Stimulated activated CD8-positive, alpha-beta memory T cell treated with anti-CD3 and anti-CD28 coated beads, Interleukin-4, amount 100 ng/mL, for 48 hours (primary cell): ENCODE results near the gene PCDHGB7.
"Not testable (repeated sequence)": the region's sequence is repeated elsewhere in the genome, so short reads cannot be mapped to it uniquely, and the experiment has no call there.

Source experiments
- DNase-seq: peaks from one replicate; pipeline ENCODE4 v3.0.0-alpha.2; 2020

PCDHGB7 gene

GRCh38 chr5:141417494-141418172 lies at the start of gene PCDHGB7:
TSS of gene PCDHGB7 (plus strand) at chr5:141417677. CDS start at chr5:141417860, 183 bp downstream.
- peak; percentile 76 for DNase-seq

DNA sequence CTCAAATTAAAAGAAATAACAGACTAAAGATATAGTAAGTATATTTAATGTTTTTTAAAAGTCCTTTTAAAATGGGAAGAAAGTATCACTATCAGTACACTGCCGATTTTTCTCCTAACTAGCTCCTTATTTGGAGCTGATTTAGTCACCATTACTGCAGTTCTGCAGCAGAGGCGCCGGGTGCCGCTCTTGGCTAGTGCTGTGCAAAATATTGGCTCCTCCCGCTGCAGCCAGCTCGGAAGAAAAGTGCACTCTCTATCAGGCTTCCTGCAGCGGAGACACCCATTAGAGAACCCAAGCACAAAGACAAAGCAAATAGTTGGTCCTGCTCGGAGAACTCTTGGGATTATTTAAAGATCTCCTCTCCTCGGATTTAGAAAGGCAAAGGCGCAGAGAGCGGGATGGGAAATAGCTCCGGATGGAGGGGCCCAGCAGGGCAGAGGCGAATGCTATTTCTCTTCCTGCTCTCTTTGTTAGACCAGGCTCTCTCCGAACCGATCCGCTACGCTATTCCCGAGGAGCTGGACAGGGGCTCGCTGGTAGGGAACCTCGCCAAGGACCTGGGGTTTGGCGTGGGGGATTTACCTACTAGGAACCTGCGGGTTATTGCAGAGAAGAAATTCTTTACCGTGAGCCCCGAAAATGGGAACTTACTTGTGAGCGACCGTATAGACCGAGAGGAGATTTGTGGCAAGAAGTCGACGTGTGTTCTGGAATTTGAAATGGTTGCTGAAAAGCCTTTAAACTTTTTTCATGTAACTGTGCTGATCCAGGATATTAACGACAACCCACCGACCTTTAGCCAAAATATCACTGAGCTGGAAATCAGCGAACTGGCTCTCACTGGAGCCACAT lies 47.3 kb upstream of the PCDHGB7 start, which contains the start of gene PCDHGB3:
Gene PCDHGB3 (plus strand): TSS at position 249 of the 855 bp plus-strand sequence. CDS start 153 bp downstream, at position 402.
- DNase-seq, result no peak

DNA sequence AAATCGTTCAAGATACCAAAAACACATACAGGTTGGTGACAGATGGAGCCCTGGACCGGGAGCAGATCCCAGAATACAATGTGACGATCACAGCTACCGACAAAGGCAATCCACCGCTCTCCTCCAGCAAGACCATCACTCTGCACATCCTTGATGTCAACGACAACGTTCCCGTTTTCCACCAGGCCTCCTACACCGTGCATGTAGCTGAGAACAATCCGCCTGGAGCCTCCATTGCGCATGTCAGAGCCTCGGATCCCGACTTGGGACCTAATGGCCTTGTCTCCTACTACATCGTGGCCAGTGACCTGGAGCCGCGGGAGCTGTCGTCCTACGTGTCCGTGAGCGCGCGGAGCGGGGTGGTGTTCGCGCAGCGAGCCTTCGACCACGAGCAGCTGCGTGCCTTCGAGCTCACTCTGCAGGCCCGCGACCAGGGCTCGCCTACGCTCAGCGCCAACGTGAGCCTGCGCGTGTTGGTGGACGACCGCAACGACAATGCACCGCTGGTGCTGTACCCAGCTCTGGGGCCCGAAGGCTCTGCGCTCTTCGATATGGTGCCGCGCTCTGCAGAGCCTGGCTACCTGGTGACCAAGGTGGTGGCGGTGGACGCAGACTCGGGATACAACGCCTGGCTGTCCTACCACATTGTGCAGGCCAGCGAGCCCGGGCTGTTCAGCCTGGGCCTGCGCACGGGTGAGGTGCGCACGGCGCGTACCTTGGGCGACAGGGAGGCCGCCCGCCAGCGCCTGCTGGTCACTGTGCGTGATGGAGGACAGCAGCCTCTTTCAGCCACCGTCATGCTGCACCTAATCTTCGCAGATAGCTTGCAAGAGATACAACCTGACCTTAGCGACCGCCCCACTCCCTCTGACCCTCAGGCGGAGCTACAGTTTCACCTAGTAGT lies 45.7 kb upstream of the PCDHGB7 start:
- no peak for DNase-seq

- DNase-seq, result no peak
Observed at GRCh38 chr5:141373673-141374317, 43.7 kb upstream of the PCDHGB7 start, which contains the start of gene PCDHGA6. TSS of gene PCDHGA6 (plus strand) at chr5:141373891. CDS start at chr5:141374084, 193 bp downstream.

DNA sequence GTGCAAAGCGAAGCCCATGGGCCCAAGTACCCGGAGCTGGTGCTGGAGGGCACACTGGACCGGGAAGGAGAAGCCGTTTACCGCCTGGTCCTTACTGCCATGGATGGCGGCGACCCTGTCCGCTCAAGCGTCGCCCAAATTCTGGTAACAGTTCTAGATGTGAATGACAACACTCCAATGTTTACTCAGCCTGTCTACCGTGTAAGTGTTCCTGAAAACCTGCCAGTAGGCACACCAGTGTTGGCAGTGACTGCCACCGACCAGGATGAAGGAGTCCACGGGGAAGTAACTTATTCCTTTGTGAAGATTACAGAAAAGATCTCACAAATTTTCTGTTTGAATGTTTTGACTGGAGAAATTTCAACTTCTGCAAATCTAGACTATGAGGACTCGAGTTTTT lies 42.9 kb upstream of the PCDHGB7 start:
- no peak for DNase-seq

- DNase-seq, result not testable (repeated sequence)
Observed at GRCh38 chr5:141375444-141376155, 41.9 kb upstream of the PCDHGB7 start.

- DNase-seq, result no peak
Observed at GRCh38 chr5:141382469-141383294, 34.8 kb upstream of the PCDHGB7 start, which contains the start of gene PCDHGA7. TSS of gene PCDHGA7 (plus strand) at chr5:141382742. CDS start at chr5:141382900, 158 bp downstream.

DNA sequence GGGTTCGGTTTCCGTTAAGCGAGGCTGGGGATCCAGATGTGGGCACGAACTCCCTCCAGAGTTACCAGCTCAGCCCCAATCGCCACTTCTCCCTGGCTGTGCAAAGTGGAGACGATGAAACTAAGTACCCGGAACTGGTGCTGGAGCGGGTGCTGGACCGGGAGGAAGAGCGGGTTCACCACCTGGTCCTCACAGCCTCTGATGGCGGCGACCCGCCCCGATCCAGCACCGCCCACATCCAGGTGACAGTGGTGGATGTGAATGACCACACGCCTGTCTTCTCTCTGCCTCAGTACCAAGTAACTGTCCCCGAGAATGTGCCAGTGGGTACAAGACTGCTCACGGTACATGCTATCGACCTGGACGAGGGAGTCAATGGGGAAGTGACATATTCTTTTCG lies 34.1 kb upstream of the PCDHGB7 start:
- DNase-seq, result no peak

- DNase-seq, result no peak
Observed at GRCh38 chr5:141384471-141385267, 32.8 kb upstream of the PCDHGB7 start.

DNA sequence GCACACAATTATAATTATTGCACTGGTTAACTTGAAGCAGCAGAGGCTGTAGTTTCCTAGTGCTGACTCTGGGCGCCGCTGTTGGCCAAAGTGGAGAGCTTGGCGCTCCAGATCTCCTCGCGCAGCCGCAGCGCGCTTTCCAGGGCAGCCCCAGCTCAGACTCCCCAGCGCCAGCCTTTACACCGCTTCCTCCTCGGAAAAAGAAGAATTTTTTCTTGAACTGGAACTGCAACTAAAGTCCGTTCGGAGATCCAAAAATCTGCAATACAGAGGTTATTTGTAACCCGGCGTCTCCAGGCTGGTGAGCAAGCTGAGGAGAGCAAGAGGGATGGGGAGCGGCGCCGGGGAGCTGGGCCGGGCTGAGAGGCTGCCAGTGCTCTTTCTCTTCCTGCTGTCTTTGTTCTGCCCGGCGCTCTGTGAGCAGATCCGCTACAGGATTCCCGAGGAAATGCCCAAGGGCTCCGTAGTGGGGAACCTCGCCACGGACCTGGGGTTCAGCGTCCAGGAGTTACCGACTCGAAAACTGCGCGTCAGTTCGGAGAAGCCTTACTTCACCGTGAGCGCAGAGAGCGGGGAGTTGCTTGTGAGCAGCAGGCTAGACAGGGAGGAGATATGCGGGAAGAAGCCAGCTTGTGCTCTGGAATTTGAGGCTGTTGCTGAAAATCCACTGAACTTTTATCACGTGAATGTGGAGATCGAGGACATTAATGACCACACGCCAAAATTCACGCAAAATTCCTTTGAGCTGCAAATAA lies 29.7 kb upstream of the PCDHGB7 start, which contains the start of gene PCDHGB4:
Gene PCDHGB4 (plus strand): TSS at position 142 of the 755 bp plus-strand sequence. CDS start 187 bp downstream, at position 329.
- DNase-seq, result peak; percentile 41

- no peak for DNase-seq
Observed at GRCh38 chr5:141388661-141389060, 28.8 kb upstream of the PCDHGB7 start.

GRCh38 chr5:141389153-141390042 lies 28.1 kb upstream of the PCDHGB7 start:
- DNase-seq, result no peak

DNA sequence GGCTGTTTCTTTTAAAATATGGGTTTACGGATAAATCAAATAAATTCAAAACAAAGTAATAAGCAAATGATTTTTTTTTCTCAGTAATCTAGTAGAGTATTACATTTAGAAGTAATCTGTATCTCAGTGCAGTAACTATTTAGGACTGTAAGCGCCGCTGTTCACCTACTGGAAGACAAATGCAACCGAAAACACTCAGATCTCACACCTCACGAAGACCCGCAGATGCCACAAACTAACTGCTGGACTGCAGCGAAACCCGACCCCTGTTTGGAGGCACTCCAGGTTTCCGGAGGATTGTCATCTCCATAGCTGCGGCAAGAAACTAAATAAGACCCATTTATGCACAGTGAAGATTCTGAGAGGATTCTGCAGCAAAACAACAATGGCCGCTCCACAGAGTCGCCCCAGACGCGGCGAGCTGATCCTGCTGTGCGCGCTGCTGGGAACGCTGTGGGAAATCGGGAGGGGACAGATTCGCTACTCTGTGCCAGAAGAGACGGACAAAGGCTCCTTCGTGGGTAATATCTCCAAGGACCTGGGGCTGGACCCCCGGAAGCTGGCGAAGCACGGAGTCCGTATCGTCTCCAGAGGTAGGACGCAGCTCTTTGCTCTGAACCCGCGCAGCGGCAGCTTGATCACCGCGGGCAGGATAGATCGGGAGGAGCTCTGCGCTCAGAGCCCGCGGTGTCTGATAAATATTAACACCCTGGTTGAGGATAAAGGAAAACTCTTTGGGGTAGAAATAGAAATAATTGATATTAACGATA lies 24.9 kb upstream of the PCDHGB7 start, which contains the start of gene PCDHGA8:
Gene PCDHGA8 (plus strand): TSS at position 205 of the 770 bp plus-strand sequence. CDS start 181 bp downstream, at position 386.
- no peak for DNase-seq

DNA sequence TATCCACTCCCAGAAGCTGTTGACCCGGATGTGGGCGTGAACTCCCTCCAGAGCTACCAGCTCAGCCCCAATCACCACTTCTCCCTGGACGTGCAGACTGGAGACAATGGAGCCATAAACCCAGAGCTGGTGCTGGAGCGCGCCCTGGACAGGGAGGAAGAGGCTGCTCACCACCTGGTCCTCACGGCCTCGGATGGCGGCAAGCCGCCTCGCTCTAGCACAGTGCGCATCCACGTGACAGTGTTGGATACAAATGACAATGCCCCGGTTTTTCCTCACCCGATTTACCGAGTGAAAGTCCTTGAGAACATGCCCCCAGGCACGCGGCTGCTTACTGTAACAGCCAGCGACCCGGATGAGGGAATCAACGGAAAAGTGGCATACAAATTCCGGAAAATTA lies 24.2 kb upstream of the PCDHGB7 start:
- DNase-seq, result no peak

GRCh38 chr5:141394401-141395187 lies 22.9 kb upstream of the PCDHGB7 start:
- DNase-seq, result not testable (repeated sequence)
